Stimulated activated effector memory CD8-positive, alpha-beta T cell treated with anti-CD3 and anti-CD28 coated beads, Interleukin-12 subunit alpha, Interleukin-12 subunit beta, amount 100 ng/mL, for 72 hours (primary cell): ENCODE data around the gene CCDC187.

Experiments used
- ATAC-seq: fragments of 150-1000 bp; cut with Tn5 transposase; 2 replicates; pipeline ENCODE4 v1.10.0; 2021
- DNase-seq, 2 donors: peaks; one replicate each; pipeline ENCODE4 v3.0.0; 2021 to 2022; ENCODE audit warnings: low spot score in 2 of 2
- H3K27ac Mint-ChIP-seq: one replicate; pipeline ENCODE4 v1.8.0; 2022; ENCODE audit warnings: mild to moderate bottlenecking, mixed read lengths
- H3K36me3 Mint-ChIP-seq: one replicate; pipeline ENCODE4 v1.8.0; 2022; ENCODE audit warnings: mild to moderate bottlenecking, mixed read lengths
- H3K4me1 Mint-ChIP-seq: one replicate; pipeline ENCODE4 v1.8.0; 2022; ENCODE audit warnings: mixed read lengths
- H3K4me3 Mint-ChIP-seq: one replicate; pipeline ENCODE4 v1.8.0; 2022; ENCODE audit warnings: mild to moderate bottlenecking, mixed read lengths
- H3K9me3 Mint-ChIP-seq: one replicate; pipeline ENCODE4 v1.8.0; 2022; ENCODE audit warnings: mixed read lengths

Gene CCDC187

DNA sequence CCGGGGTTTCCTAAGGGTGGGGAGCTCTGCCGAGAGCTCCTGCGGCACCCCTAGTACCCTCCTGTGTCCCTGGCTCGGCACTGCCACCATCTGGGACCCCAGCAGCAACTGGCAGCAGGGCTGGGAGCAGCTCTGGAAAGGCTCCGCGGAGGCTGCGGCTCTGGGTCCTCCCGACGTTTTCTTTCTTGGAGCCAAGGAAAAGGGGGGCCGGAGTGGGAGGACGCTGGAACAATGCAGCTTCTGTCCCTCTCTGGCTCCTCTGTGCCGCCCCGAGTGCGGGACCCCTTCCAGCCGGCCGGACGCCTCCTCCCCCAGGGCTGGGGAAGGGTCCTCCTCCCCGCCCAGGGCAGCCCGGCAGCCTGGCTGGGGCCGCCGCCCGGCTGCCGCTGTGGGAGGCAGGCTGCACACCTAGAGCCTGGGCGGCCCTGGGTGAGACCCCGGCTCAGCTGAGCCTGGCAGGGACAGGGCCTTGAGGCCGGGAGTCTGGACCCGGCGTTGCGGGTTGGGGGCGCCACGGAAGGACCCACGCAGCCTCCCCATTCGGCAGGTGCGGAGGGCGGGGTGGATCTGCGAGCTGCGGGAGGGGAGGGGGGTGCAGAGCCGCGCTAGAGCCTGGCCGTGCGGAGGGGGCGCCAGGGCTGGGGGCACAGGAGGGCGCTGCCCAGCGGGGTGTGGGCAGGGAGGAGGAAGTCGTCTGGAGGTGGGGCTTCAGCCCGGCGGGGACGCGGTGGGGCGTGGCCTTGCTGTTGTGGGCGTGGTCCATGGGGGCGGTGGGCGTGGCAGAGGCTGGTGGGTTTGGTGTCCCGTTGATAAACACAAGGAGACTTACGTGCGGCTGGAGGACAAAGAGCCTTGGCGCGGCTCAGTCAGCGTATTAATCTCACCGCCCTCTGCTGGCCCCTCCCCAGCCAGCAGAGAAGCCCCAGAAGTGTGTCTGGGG, 38.6 kb upstream of the CCDC187 start:
- Mint-ChIP-seq H3K4me3 (no peak overlapping the region), H3K9me3 (no peaks in the 10 kb centered on the region), H3K36me3 (peaks cover 6% of the 10 kb centered on the region), H3K4me1 (no peaks in the 10 kb centered on the region), H3K27ac (no peak overlapping the region)
- peak; percentile 47 for ATAC-seq
- DNase-seq: peak; percentile 65 to 83

DNA sequence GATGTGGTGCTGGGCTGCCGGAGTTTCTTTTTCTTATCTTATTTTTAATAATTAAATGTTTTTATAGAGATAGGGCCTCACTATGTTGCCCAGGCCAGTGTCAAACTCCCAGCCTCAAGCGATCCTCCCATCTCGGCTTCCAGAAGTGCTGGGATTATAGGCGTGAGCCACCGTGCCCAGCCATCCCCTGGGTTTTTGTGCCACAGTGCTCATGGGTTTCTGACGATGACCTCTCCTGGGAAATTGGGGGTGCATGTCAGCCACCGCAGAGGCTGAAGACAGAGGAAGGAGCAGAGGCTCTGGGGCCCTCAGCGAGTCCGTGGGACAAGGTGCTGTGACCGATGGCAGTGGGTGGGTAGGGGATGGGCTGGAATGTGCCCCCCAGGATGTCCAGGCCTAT, 37.9 kb upstream of the CCDC187 start:
- H3K27ac Mint-ChIP-seq: no peak overlapping the region
- H3K36me3 Mint-ChIP-seq: peaks cover 3% of the 10 kb centered on the region

GRCh38 chr9:136341042-136341655, 37.3 kb upstream of the CCDC187 start:
- Mint-ChIP-seq H3K9me3 (no peaks in the 10 kb centered on the region), H3K4me1 (no peaks in the 10 kb centered on the region)

More for the DNA sequence above, 37.9 kb upstream of the CCDC187 start:
- DNase-seq (no peak), ATAC-seq (no peak)
- Mint-ChIP-seq H3K4me3 (no peak overlapping the region), H3K9me3 (no peaks in the 10 kb centered on the region), H3K4me1 (no peaks in the 10 kb centered on the region)

GRCh38 chr9:136340356-136341041, 36.6 kb upstream of the CCDC187 start:
- Mint-ChIP-seq H3K36me3 (no peaks in the 10 kb centered on the region), H3K4me1 (no peaks in the 10 kb centered on the region)
- no peak for ATAC-seq

More at GRCh38 chr9:136341042-136341655, 37.3 kb upstream of the CCDC187 start:
- ATAC-seq: no peak
- Mint-ChIP-seq H3K36me3 (no peaks in the 10 kb centered on the region), H3K4me3 (no peak overlapping the region), H3K27ac (no peak overlapping the region)
- DNase-seq: no peak

GRCh38 chr9:136339958-136340310, 36.0 kb upstream of the CCDC187 start:
- Mint-ChIP-seq H3K27ac (no peak overlapping the region), H3K36me3 (no peaks in the 10 kb centered on the region), H3K4me3 (no peak overlapping the region), H3K9me3 (no peaks in the 10 kb centered on the region), H3K4me1 (no peaks in the 10 kb centered on the region)
- ATAC-seq (no peak), DNase-seq (no peak)

More at GRCh38 chr9:136340356-136341041, 36.6 kb upstream of the CCDC187 start:
- H3K27ac Mint-ChIP-seq: no peak overlapping the region
- H3K4me3 Mint-ChIP-seq: no peak overlapping the region
- no peak for DNase-seq
- no peaks in the 10 kb centered on the region for H3K9me3 Mint-ChIP-seq

- no peak overlapping the region for H3K27ac Mint-ChIP-seq
- peak; percentile 42 for ATAC-seq
- no peaks in the 10 kb centered on the region for H3K9me3 Mint-ChIP-seq
- H3K4me1 Mint-ChIP-seq: no peaks in the 10 kb centered on the region
- no peak overlapping the region for H3K4me3 Mint-ChIP-seq
- peak in 1 of 2 donors; percentile 38 for DNase-seq
- no peaks in the 10 kb centered on the region for H3K36me3 Mint-ChIP-seq
Observed at GRCh38 chr9:136339173-136339957, 35.5 kb upstream of the CCDC187 start.

DNA sequence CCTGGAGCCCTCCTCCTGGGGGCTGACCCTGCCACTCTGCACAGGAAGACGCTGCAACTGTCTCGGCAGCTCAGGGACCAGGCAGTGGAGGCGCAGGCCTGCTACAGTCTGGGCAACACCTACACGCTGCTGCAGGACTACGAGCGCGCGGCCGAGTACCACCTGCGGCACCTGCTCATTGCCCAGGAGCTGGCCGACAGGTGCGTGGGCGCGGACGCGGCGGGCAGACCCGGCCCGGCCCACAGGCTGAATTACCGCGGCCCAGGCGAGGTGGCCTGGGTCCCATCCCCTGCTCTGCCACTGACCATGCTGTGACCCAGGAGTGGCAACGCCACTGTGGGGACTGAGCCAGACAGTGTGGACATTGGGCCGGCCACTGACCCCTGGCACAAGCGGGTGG, 34.6 kb upstream of the CCDC187 start:
- no peak overlapping the region for H3K4me3 Mint-ChIP-seq
- no peak for DNase-seq
- no peak for ATAC-seq
- no peaks in the 10 kb centered on the region for H3K36me3 Mint-ChIP-seq
- no peaks in the 10 kb centered on the region for H3K4me1 Mint-ChIP-seq
- no peak overlapping the region for H3K27ac Mint-ChIP-seq
- H3K9me3 Mint-ChIP-seq: no peaks in the 10 kb centered on the region

DNA sequence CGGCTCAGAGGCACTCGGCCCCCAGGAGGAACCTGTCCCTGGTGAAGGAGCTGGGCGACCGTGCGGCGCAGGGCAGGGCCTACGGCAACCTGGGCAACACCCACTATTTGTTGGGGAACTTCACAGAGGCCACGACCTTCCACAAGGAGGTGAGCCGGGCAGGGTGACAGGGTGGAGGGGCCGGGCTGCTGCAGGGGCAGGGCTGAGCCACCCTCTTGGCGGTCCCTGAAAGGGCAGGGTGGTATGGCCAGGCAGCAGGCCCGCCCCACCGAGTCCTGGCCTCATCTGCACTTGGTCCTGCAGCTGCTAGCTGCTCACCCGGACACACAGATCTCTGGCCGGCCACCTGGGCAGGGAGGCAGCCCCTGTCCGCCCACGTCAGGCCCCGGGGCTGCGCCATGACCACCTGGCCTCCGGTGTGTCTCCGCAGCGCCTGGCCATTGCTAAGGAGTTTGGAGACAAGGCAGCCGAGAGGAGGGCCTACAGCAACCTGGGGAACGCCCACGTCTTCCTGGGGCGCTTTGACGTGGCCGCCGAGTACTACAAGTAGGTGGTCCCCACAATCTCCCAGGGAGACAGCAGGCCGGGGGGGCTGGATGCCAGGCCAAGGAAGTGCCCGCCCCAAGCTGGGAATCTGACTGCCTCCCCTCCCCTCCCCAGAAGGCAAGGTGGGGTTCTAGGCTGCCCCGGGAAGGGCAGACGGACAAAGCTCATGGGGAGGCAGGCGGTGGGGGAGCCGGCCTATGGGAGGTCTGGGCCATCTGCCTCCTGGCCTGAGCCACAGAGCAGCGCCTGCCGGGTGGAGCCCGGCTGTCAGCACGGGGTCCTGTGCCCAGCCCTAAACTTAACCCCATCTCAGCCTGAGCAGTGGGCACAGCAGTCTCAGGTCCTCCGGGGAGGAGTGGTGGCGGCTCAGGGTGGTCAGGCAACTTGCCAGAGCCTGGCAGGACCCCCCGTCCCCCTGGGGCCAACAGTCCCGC, 33.8 kb upstream of the CCDC187 start:
- DNase-seq (no peak), ATAC-seq (no peak)
- Mint-ChIP-seq H3K36me3 (no peaks in the 10 kb centered on the region), H3K4me3 (no peak overlapping the region), H3K4me1 (no peaks in the 10 kb centered on the region), H3K27ac (no peak overlapping the region), H3K9me3 (no peaks in the 10 kb centered on the region)

GRCh38 chr9:136336881-136337280, 33.0 kb upstream of the CCDC187 start:
- Mint-ChIP-seq H3K27ac (no peak overlapping the region), H3K4me3 (no peak overlapping the region), H3K4me1 (no peaks in the 10 kb centered on the region), H3K9me3 (no peaks in the 10 kb centered on the region), H3K36me3 (no peaks in the 10 kb centered on the region)
- ATAC-seq: no peak
- DNase-seq: no peak

DNA sequence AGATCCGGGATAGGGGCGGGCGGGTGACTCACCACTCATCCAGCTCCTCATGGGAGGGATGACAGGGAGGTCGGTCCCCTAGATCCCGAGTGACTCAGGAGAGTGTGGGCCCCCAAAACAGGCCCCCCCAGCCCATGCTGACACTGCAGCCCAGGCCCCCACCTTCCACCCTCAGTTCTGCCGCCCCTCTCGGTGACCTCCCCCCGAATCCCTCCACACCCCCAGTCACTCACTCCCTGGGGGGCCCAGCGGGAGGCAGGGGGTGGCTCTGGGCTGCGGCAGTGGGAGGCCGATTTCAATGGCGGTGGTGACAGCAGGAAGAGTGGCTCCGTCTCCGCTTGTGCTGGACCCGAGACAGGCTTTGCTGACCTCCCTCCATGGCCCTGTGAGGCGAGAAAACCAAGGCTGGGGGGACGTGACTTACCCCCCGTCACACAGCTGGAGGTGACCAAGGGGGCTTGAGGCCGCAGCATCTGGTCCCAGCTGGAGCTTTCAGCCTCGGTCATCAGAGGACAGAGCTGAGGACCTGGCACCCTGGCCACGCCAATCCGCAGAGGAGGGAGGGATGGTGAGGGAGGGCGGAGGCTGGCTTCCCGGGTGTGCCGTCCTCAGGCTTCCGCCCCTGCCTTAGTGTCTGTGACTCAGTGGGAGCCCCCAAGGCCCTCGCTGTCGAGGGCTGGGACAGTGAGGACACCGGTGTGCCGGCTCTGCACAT, 32.4 kb upstream of the CCDC187 start:
- H3K27ac Mint-ChIP-seq: no peak overlapping the region
- no peak for ATAC-seq
- H3K9me3 Mint-ChIP-seq: no peaks in the 10 kb centered on the region
- no peak overlapping the region for H3K4me3 Mint-ChIP-seq
- peaks cover 4% of the 10 kb centered on the region for H3K4me1 Mint-ChIP-seq
- no peaks in the 10 kb centered on the region for H3K36me3 Mint-ChIP-seq
- no peak for DNase-seq

DNA sequence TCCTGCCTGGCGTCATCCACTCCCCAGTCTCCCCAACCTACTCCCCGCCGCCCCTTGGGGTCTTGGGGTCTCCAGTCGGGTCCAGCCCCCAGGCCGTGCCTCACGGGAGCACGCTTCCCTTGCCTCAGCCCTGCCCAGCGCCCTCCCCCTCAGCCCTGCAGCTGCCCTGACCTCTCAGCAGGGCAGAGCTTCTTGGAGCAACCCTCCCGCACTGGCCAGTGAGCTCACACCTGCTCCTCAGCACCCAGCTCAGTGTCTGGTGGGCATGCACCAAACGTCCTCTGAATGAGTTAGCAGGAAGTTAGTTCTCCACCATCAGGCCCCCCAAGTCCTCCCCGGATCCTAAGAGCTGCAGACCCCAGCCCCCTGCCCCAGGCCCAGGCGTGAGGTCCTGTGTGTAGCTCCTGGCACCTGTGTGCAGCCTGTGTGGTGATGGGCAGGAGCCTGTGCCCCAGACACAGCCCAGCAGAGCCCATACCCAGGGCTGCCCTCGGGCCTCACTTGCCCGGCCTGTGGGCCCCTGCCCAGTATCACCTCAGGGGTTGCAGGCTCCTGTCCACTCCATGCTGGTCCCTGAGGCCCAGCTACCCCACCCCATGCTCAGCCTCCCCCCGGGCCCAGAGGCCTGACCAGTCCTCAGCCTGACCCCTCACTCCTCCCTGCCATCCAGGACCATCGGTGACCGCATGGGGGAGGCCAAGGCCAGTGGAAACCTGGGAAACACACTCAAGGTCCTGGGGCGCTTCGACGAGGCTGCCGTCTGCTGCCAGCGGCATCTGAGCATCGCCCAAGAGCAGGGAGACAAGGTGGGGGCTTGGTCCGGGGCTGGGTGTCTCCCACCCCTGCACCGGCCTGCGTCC, 31.6 kb upstream of the CCDC187 start:
- Mint-ChIP-seq H3K36me3 (no peaks in the 10 kb centered on the region), H3K4me1 (peaks cover 4% of the 10 kb centered on the region), H3K4me3 (no peak overlapping the region), H3K27ac (no peak overlapping the region), H3K9me3 (no peaks in the 10 kb centered on the region)
- DNase-seq (no peak), ATAC-seq (no peak)

DNA sequence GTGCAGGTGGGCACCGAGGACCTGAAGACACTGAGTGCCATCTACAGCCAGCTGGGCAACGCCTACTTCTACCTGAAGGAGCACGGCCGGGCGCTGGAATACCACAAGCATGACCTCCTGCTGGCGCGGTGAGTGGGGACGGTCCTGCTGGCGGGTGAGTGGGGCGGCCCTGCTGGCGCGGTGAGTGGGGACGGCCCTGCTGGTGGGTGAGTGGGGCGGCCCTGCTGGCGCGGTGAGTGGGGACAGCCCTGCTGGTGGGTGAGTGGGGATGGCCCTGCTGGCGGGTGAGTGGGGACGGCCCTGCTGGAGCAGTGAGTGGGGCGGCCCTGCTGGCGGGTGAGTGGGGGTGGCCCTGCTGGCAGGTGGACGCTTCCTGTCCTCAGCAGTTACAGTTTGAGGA, 30.6 kb upstream of the CCDC187 start:
- Mint-ChIP-seq H3K4me1 (peaks cover 4% of the 10 kb centered on the region), H3K4me3 (no peak overlapping the region), H3K36me3 (no peaks in the 10 kb centered on the region), H3K27ac (no peak overlapping the region), H3K9me3 (no peaks in the 10 kb centered on the region)
- no peak for ATAC-seq
- no peak for DNase-seq

GRCh38 chr9:136333486-136333885, 29.6 kb upstream of the CCDC187 start:
- ATAC-seq (no peak), DNase-seq (no peak)
- H3K4me3 Mint-ChIP-seq: no peak overlapping the region
- no peaks in the 10 kb centered on the region for H3K9me3 Mint-ChIP-seq
- H3K36me3 Mint-ChIP-seq: no peaks in the 10 kb centered on the region
- no peak overlapping the region for H3K27ac Mint-ChIP-seq
- peaks cover 9% of the 10 kb centered on the region for H3K4me1 Mint-ChIP-seq
